CD4-positive, alpha-beta T cell treated with Interleukin-6 at 100 ng/mL for 8 hours (primary cell): ENCODE measurements around the gene DBH.

ENCODE experiments used
- DNase-seq: peaks from one replicate; pipeline ENCODE4 v3.0.0-alpha.2; 2020; ENCODE audit warnings: mixed read lengths, low spot score

DBH gene

DNA sequence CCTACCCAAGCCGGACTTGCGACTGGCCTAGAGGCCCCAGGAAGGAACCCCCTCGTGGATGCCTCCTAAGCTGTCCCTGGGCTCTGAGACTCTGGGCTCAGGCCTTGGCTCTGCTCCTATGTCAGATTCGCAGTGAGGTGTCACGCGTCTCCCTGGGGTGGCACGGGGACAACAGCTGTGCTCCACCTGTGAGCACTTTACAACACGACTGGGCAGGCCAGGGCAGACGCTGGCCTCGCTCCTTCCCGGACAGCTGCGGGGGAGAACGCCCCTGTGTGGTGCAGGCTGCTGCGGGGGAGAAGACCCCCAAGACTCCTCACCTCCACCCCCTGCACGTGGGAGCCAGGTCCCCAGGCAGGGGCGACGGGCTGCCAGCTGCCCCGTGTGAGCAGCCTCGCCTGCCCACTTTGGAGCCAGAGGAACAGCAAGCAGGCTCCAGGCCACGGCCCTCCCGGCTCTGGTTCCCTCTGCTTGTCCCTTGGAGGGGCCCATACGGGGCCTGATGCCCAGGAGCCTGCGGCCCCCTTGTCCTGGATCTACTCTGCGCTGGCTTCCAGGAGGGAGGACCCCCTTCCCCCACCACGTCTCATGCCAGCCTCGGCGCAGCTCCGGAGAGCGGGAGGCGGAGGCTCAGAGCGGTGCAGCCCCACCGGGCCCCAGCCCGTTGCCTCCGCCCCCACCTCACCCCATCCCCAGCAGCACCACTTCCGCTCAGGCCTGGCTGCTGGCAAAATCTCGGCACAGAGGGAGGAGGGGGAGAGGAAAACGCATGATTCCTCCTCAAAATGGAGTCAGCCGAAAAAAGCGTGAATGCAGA is 66.0 kb downstream of the DBH start:
- DNase-seq: peak; percentile 82

- DNase-seq: no peak
These were observed 66.8 kb downstream of the DBH start for GRCh38 chr9:133702798-133703590.

DNA sequence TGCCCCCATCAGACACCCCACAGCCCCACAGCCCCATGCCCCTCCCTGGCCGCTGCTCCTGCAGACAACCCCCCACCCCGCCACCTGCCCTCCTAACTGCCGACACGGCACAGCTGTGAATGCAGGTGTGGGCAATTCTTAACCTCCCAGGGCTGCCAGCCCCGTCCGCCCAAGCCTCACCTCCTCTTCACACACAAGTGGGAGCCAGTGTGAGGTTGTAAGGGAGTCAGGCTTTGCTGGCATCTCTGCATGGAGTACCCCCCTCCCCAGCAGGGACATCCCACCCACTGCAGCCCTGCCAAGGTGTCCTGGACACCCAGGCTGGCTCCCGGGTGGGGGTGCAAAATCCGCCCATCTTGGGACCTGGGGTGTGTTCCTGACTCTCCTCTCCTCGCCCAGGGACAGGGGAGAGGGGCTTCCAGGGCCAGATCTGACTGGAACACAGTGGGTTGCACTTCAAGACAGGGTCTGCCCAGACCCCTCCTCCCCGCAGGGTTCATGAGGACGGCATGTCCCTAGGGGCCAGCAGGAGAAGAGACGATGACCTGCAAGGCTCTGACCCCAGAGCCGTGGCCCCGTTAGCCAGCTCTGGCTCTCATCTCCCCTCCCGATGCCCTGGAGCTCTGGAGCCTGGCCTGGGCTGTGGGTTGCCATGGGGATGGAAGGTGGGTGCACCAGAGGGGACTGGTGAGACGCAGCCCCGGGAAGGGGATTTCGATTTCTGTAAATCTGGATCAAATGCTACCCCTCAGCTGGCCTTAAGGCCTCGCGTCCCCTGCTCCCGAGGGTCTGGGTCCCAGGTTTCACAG is 67.6 kb downstream of the DBH start:
- DNase-seq: no peak

- DNase-seq: no peak
These were observed 68.6 kb downstream of the DBH start for GRCh38 chr9:133704711-133705181.

DNA sequence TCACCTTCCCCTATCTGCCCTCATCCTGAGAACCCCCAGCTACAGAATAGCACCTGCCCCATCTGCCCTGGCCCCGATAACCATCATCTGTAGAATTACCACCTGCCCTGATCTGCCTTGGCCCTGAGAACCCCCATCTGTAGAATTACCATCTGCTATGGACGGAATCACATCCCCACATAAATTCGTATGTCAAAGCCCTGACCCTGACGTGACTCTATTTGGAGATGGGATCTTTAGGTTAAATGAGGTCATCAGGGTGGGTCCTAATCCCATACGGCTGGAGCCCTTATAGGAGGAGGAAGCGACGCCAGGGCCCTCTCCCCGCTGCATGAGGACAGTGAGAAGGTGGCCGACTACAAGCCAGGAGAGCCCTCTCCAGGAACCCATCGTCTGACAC is 69.4 kb downstream of the DBH start:
- DNase-seq: no peak

DNA sequence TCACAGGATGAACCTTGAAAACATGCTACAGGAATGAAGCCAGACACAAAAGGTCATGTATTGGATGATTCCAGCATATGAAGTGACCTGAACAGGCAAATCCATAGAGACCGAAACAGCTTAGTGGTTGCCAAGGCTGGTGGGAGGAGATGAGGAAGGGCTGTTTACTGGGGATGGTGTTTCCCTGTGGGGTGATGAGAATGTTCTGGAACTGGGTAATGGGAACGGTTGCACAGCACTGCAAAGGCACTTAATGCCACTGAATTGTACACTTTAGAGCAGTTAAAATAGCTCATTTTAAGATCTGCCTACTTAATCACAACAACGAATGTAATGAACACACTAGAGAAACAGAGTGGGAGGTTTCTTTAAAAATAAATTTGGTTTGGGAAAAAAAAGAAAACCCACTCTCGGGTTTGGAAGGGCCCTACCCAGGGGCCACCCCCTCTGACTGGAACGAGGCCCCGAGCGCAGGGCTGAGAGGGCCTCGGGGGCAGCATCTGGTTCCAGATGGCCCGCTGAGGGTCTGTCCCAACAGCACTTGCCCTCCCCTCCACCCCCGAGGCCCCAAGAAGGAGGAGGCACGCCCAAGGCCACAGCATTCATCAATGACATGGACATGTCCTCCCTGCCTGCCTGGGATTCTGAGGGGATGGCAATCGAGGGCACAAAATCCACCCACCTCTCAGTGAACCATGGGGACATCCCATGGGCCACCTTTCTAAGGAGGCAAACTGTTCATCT is 70.3 kb downstream of the DBH start:
- DNase-seq: no peak

GRCh38 chr9:133707065-133707762 is 71.1 kb downstream of the DBH start:
- DNase-seq: no peak

DNA sequence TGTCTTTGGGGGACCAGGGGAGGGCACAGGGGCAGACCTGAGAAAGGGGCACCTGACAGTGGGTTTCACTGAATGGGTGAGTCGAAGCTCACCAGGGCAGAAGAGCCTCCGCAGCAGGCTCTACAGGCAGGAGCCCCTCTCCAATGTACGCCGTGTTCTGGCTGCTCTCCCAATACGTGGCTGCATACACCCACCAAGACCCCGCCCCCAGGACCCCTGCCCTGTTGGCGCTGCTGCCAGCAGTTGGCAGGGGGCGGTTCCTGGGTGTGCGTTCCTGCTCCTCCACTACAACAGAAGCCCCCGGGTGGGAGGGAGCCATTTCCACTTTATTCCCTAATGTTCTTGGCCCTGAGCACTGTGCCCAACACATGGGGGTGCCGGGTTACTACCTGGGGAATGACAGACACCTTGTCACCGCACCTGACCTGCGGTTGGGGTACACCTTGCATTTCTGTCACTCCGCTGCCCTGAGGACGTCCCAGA is 71.6 kb downstream of the DBH start:
- DNase-seq: no peak

GRCh38 chr9:133708246-133709014 is 72.3 kb downstream of the DBH start:
- no peak for DNase-seq
